RPMI8226 (cell line): ENCODE measurements around the gene RAD18.

ENCODE experiments used
- DNase-seq: peaks from one replicate; pipeline ENCODE4 v3.0.0-alpha.2; 2015

RAD18 gene

DNA sequence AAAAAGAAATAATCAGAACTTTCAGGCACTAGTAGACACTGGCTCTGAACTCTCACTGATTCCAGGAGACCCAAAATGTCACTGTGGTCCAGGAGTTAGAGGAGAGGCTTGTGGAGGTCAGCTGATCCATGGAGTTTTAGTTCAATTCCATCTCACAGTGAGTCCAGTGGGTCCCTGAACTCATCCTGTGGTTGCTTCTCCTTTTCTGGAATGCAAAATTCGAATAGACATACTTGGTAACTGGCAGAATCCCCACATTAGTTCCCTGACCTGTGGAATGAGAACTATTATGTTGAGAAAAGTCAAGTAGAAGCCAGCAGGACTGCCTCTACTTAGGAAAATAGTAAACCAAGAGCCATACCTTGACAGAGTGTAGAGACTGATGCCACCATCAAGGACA is 106.6 kb downstream of the RAD18 start:
- no peak for DNase-seq

DNA sequence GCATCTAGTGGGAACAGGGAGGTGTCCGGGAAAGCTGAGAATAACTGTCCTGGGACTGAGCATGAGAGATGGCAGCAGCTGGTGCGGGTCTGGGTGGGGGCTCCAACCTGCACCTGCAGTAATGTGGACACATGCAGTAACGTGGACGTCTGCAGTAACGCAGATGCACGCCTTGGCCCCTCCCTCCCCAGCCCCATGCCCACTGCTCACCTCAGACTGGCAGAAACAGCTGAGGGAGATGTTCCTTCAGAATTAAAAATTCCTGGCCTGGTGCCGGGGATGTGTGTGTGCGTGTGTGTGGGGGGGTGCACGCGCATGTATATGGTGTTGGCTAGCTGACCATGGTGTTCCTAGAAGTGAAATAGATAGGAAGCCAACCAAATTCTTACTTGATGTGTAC is 107.2 kb downstream of the RAD18 start:
- no peak for DNase-seq

- no peak for DNase-seq
Observed at GRCh38 chr3:8854656-8855055, 108.6 kb downstream of the RAD18 start.

GRCh38 chr3:8853081-8853480 is 110.2 kb downstream of the RAD18 start:
- no peak for DNase-seq

GRCh38 chr3:8852511-8852910 is 110.8 kb downstream of the RAD18 start:
- DNase-seq: no peak

GRCh38 chr3:8851703-8852102 is 111.6 kb downstream of the RAD18 start:
- DNase-seq: no peak

DNA sequence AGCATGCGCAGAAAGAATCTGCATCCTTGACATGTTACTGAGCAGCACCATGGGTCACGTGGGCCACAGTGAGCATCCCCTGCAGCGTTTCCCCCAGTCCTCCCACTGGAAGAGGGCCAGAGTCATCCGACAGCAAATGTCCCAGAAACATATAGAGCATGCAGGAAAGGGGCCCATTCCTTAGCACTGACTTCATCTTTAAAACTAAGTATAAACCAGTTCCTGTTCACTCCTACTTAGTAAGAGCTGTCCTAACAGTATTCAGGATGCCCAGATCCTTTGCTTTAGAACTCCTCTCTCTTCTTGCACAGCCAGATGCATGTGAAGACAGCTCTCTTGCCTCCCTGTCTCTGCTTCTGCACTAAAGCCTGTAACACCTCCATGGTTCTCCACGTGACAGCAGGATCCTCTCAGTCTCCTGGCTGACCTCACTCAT is 114.6 kb downstream of the RAD18 start:
- no peak for DNase-seq

GRCh38 chr3:8847317-8847716 is 116.0 kb downstream of the RAD18 start:
- no peak for DNase-seq

- no peak for DNase-seq
Observed at GRCh38 chr3:8846176-8846575, 117.1 kb downstream of the RAD18 start.

DNA sequence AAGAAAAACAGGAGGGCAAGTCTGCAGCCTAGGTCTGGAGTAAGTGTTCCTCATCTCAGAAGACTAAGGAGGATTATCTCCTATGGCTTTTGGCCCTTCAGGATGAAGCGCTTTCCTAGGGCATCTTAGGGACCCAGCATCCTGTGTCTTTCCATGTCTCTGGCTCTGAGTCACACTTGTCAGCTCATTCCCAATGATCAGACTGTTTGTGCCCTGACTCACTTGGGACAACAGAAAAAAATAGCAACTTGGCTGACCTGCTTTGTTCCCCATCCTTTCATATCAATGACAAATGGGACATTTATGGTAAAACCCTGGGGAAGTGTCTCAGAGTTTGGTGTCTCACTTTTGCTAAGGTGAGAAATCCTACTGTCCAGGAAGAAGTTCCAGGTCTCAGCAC is 117.6 kb downstream of the RAD18 start:
- DNase-seq: no peak

GRCh38 chr3:8843347-8843746 is 119.9 kb downstream of the RAD18 start:
- DNase-seq: no peak

- no peak for DNase-seq
Observed at GRCh38 chr3:8842293-8842692, 121.0 kb downstream of the RAD18 start.

- DNase-seq: no peak
Observed at GRCh38 chr3:8841472-8841871, 121.8 kb downstream of the RAD18 start.

- DNase-seq: no peak
Observed at GRCh38 chr3:8840556-8840955, 122.7 kb downstream of the RAD18 start.

DNA sequence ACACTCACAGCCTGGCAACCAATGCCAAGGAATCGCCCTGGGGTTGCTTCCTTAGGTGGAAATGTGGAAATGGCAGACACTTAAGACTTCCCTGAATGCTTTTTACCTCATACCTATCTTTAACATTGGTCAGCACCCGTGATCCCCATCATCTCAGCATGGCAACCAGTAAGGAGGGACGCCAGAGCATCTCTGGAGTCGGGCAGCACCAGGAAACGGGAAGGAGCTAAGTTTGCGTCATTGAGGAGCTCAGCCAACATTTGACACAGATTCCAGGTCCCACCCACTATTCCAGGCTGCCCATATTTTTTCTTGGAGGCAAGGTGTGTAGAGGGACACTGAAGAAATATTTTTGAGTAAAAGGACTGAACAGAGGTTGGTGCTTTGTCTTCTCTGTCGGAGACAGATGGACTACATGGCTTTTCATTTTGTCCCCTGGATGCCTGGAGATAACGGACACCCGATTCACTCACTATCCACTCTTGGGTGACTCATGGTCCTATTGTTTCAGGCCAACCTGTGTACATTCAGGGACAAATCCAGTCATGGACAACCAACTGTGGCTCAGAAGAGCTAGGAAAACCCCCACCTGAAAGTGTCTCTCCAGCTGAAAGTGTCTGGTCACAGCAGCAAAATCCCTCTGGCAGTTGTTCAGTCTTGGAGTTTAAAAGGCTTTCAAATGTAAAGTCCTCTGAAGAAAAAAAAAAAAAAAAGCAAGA is 123.5 kb downstream of the RAD18 start:
- no peak for DNase-seq

- DNase-seq: no peak
Observed at GRCh38 chr3:8838765-8839423, 124.4 kb downstream of the RAD18 start.

DNA sequence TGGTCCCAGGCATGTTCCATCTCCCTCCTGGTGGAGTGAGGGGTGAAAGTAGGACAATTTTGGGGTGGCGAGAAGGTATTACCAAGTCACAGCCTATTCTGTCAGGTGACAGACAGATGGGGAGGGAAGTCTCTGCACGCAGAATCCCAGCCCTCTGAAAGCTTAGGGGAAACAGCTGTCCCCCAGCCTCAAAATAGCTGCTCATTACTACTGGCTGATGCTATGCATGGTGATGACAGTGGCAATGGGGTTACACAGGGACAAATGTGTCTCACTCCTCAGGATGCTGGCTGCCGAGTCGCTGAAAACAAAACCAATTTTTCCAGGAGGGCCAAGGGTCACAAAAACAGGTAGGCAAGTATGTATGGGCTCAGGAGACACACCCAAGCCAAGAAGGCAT is 125.0 kb downstream of the RAD18 start:
- DNase-seq: no peak

DNA sequence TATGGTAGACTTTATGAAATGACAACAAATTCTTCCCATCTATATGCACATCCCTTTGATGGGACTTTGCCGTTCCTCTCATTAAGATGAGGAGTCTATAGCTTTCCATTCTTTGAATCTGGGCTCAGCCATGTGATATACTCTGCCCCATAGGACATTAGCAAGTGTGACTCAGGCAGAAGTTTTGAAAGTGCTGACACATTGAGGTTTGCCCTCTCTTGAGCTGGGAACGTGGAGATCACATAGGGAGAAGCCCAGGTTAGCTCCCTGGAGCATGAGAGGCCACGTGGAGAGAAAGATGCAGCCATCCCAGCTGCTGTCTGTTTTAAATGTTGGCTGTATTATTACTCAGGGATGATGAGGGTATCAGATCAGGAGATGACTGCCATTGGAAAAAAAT is 126.1 kb downstream of the RAD18 start:
- no peak for DNase-seq

GRCh38 chr3:8836096-8836495 is 127.2 kb downstream of the RAD18 start:
- no peak for DNase-seq

GRCh38 chr3:8835385-8835784 is 127.9 kb downstream of the RAD18 start:
- no peak for DNase-seq

- DNase-seq: no peak
Observed at GRCh38 chr3:8834974-8835373, 128.3 kb downstream of the RAD18 start.

DNA sequence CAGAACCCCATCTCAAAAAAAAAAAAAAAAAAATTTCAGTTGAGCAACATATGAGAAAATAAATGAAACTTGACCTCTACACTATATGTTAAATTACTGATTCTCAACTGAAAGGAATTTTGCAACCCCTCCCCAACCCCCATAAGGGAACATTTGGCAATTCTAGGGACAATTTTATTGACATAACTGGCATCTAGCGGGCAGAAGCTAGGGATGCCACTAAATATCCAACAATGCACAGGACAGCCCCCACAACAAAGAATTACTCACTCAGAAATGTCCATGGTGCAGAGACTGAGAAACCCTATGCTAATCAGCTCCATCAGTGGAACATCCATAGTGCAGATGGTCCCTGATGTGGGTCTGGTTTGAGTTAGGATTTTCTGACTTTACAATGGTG is 135.6 kb downstream of the RAD18 start:
- no peak for DNase-seq
